GM21367 (cell line): ENCODE measurements around the gene UBAP1L.
"Not testable (repeated sequence)": the region's sequence is repeated elsewhere in the genome, so short reads cannot be mapped to it uniquely, and the experiment has no call there.

Source experiments
- ATAC-seq: cut with Tn5 transposase; IDR thresholded peaks from one replicate; pipeline ENCODE4 v1.9.1; 2021; ENCODE audit not compliant: unreplicated experiment

Gene UBAP1L

GRCh38 chr15:65085207-65085753 is 29.7 kb downstream of the UBAP1L start:
- no peak for ATAC-seq

GRCh38 chr15:65084500-65085206 is 30.3 kb downstream of the UBAP1L start:
- ATAC-seq = no peak

- no peak for ATAC-seq
Observed at GRCh38 chr15:65083262-65083701, 31.7 kb downstream of the UBAP1L start.

GRCh38 chr15:65082303-65082953 is 32.6 kb downstream of the UBAP1L start:
- no peak for ATAC-seq

GRCh38 chr15:65081758-65082157 is 33.2 kb downstream of the UBAP1L start:
- ATAC-seq = no peak

- no peak for ATAC-seq
Observed at GRCh38 chr15:65081270-65081669, 33.7 kb downstream of the UBAP1L start.

- no peak for ATAC-seq
Observed at GRCh38 chr15:65079580-65079979, 35.4 kb downstream of the UBAP1L start.

GRCh38 chr15:65077981-65078352 is 37.0 kb downstream of the UBAP1L start:
- no peak for ATAC-seq

- no peak for ATAC-seq
Observed at GRCh38 chr15:65077291-65077980, 37.6 kb downstream of the UBAP1L start.

GRCh38 chr15:65076486-65077290 is 38.3 kb downstream of the UBAP1L start, which contains the start of gene KBTBD13:
Gene KBTBD13 (plus strand): TSS chr15:65076746. CDS start chr15:65076816, 70 bp downstream.
- no peak for ATAC-seq

GRCh38 chr15:65075607-65076395 is 39.2 kb downstream of the UBAP1L start:
- ATAC-seq = not testable (repeated sequence)

- not testable (repeated sequence) for ATAC-seq
Observed at GRCh38 chr15:65074946-65075345, 40.1 kb downstream of the UBAP1L start.

GRCh38 chr15:65072617-65073016 is 42.4 kb downstream of the UBAP1L start:
- ATAC-seq = no peak

GRCh38 chr15:65072027-65072426 is 43.0 kb downstream of the UBAP1L start:
- no peak for ATAC-seq

- ATAC-seq = no peak
Observed at GRCh38 chr15:65071381-65071811, 43.6 kb downstream of the UBAP1L start.

- no peak for ATAC-seq
Observed at GRCh38 chr15:65069779-65070546, 45.0 kb downstream of the UBAP1L start.

GRCh38 chr15:65069179-65069578 is 45.8 kb downstream of the UBAP1L start:
- ATAC-seq = no peak

- ATAC-seq = no peak
Observed at GRCh38 chr15:65068403-65068788, 46.6 kb downstream of the UBAP1L start.
